GM12878 (cell line): ENCODE results near the gene POLR1D. TPM values are rescaled to one million over a fixed set of nuclear protein-coding genes. Genes with fewer than 3 reads are reported as not detected.
A peak's percentile ranks its signal among the peaks of the same experiment; 100 is the strongest.

Source experiments
- ATAC-seq: fragments of 200-7000 bp; cut with Tn5 transposase; 3 replicates; pipeline ENCODE4 v1.9.1; 2020; ENCODE audit warnings: mild to moderate bottlenecking, moderate library complexity
- BruUV-seq: library from RNA; stranded (reverse); fragments of 400-500 nt; replicated peaks from 2 replicates; lab custom pipeline; 2021; lab: Mats Ljungman, UMichigan
- CTCF ChIA-PET: fragments of 300-600 bp; sonication (Branson Sonifier 250); formaldehyde crosslinking; extraction: SDS; loops from one replicate; lab custom pipeline; 2021; ENCODE audit warnings: inconsistent platforms; lab: Yijun Ruan, JAX
- POLR2A ChIA-PET: fragments of 350-600 bp; formaldehyde crosslinking; extraction: SDS; loops from one replicate; lab custom pipeline; 2021; ENCODE audit warnings: inconsistent platforms; lab: Charles Lee
- RAD21 ChIA-PET: fragments of 300-600 bp; sonication (Branson Sonifier 250); formaldehyde crosslinking; loops from one replicate; lab custom pipeline; 2023; ENCODE audit warnings: antibody characterized with exemption; ENCODE audit not compliant: unreplicated experiment; lab: Charles Lee
- SMC1A ChIA-PET: fragments of 300-600 bp; sonication (Branson Sonifier 250); formaldehyde crosslinking; loops from one replicate; lab custom pipeline; 2023; ENCODE audit not compliant: unreplicated experiment, uncharacterized antibody; lab: Charles Lee
- DNase-seq: peaks from one replicate; pipeline ENCODE4 v3.0.0-alpha.2; 2011; ENCODE audit warnings: low read depth, low spot score
- FAIRE-seq: peaks from 3 replicates; lab custom pipeline; 2011; peaks lifted over from hg19 to GRCh38; lab: Jason Lieb, UNC
- H2AFZ ChIP-seq: 2 replicates; pipeline ENCODE4 v1.6.0; 2011; ENCODE audit warnings: low read depth, low read length, control low read depth; ENCODE audit not compliant: control insufficient read depth
- H3K27ac ChIP-seq: 2 replicates; pipeline ENCODE4 v1.5.1; 2011; ENCODE audit warnings: control low read depth; ENCODE audit not compliant: control insufficient read depth, insufficient read depth
- H3K27me3 ChIP-seq, 2 experiments: replicated peaks in 1 of 2; 2 replicates each; pipeline versions ENCODE4 v1.6.0 to v1.6.1; 2011; ENCODE audit warnings: low read length in 1 of 2; ENCODE audit not compliant: control insufficient read depth in 2 of 2, insufficient read depth in 2 of 2
- H3K36me3 ChIP-seq, 2 experiments: 2 replicates each; pipeline ENCODE4 v1.5.1; 2011; ENCODE audit warnings: low read length in 1 of 2; ENCODE audit not compliant: control insufficient read depth in 2 of 2, insufficient read depth in 2 of 2
- H3K4me1 ChIP-seq: 2 replicates; pipeline ENCODE4 v1.6.1; 2011; ENCODE audit warnings: mild to moderate bottlenecking, low read length, moderate library complexity, mixed read lengths; ENCODE audit not compliant: control insufficient read depth, insufficient read depth
- H3K4me2 ChIP-seq: 2 replicates; pipeline ENCODE4 v1.6.0; 2011; ENCODE audit warnings: control low read depth; ENCODE audit not compliant: control insufficient read depth, insufficient read depth
- H3K4me3 ChIP-seq: fragments of 200-600 bp; sonication (generic); 2 replicates; pipeline ENCODE4 v1.5.1; 2016
- H3K79me2 ChIP-seq: 2 replicates; pipeline ENCODE4 v1.6.0; 2011; ENCODE audit warnings: low read length; ENCODE audit not compliant: control insufficient read depth, insufficient read depth
- H3K9ac ChIP-seq: 2 replicates; pipeline ENCODE4 v1.8.0; 2011; ENCODE audit warnings: low read length, control low read depth, mixed read lengths; ENCODE audit not compliant: control insufficient read depth, insufficient read depth
- H3K9me3 ChIP-seq: replicated peaks from 3 replicates; pipeline ENCODE4 v1.5.1; 2011; ENCODE audit warnings: mild to moderate bottlenecking, low read length; ENCODE audit not compliant: control insufficient read depth, insufficient read depth
- H4K20me1 ChIP-seq: 2 replicates; pipeline ENCODE4 v1.6.0; 2011; ENCODE audit not compliant: control insufficient read depth, insufficient read depth
- ASH2L ChIP-seq: fragments of 300-600, 200-600 bp; sonication (generic); IDR thresholded peaks from 2 replicates; pipeline ENCODE4 v1.6.1; 2017; ENCODE audit warnings: low read depth, mild to moderate bottlenecking, borderline replicate concordance
- BCL11A ChIP-seq: IDR thresholded peaks from 2 replicates; pipeline ENCODE4 v1.6.1; 2011; ENCODE audit warnings: low read depth, low read length
- IKZF2 ChIP-seq, 2 experiments: fragments of 450-650 bp; IDR thresholded peaks; 2 replicates each; pipeline ENCODE4 v1.6.1; 2017; ENCODE audit warnings: mild to moderate bottlenecking in 2 of 2, moderate library complexity in 2 of 2
- MYB ChIP-seq: fragments of 150-350 bp; IDR thresholded peaks from 2 replicates; pipeline ENCODE4 v1.6.1; 2014; ENCODE audit warnings: mild to moderate bottlenecking, low read depth, low read length, borderline replicate concordance
- NR2C1 ChIP-seq: fragments of 450-650 bp; IDR thresholded peaks from 2 replicates; pipeline ENCODE4 v1.6.1; 2017; ENCODE audit warnings: antibody characterized with exemption, mild to moderate bottlenecking, moderate library complexity
- RUNX3 ChIP-seq: IDR thresholded peaks from 2 replicates; pipeline ENCODE4 v1.6.1; 2012; ENCODE audit warnings: low read length, inconsistent platforms
- SIX5 ChIP-seq: IDR thresholded peaks from 2 replicates; pipeline ENCODE4 v1.6.1; 2011; ENCODE audit warnings: mild to moderate bottlenecking, low read depth, low read length, moderate library complexity; ENCODE audit not compliant: severe bottlenecking
- SP1 ChIP-seq: IDR thresholded peaks from one replicate; pipeline ENCODE4 v1.6.1; 2011; ENCODE audit warnings: low read depth, low read length
- SUZ12 ChIP-seq: fragments of 200-600 bp; sonication (generic); IDR thresholded peaks from one replicate; pipeline ENCODE4 v1.6.1; 2018; ENCODE audit warnings: antibody characterized with exemption, mild to moderate bottlenecking; ENCODE audit not compliant: unreplicated experiment
- WGBS: methylation state at CpG from one replicate; pipeline ENCODE4 v1.1.6; 2016; ENCODE audit warnings: low lambda C conversion rate; ENCODE audit not compliant: insufficient replicate concordance, insufficient coverage; ENCODE audit errors: missing lambda C conversion rate; 5-methylcytosine and 5-hydroxymethylcytosine counted together
- in situ Hi-C: fragments of 300-500 bp; cut with MboI; formaldehyde crosslinking; loops from 9 replicates; pipeline ENCODE4 v1.14.3; 2018; ENCODE audit warnings: mixed read lengths
- intact Hi-C: fragments of 100-400 bp; cut with micrococcal nuclease; formaldehyde crosslinking; loops from one replicate; pipeline ENCODE4 v1.14.2; 2022; ENCODE audit not compliant: unreplicated experiment
- polyA plus RNA-seq, 11 experiments: library from polyadenylated mRNA; depleted of rRNA in 4 of 11; unstranded in 6 of 11; stranded (reverse) in 5 of 11; fragments of >200 nt; fragmentation: Nextera tagmentation in 4 of 11; fragmentation: Illumina TruSeq in 1 of 11; extraction: Ambion mirVana in 4 of 11; extraction: Trizol in 1 of 11; gene quantifications; 1 replicate in 1 of 11; 2 replicates in 10 of 11; pipeline versions ENCODE4 v1.2.1 to v1.2.3, GENCODE V29; 2011 to 2016; ENCODE audit warnings: inconsistent platforms in 2 of 11, missing spikeins in 2 of 11, low read depth in 1 of 11
- total RNA-seq, 4 experiments: library from RNA; depleted of rRNA in 3 of 4; stranded (reverse); fragments of >200 nt in 3 of 4; fragmentation: Illumina TruSeq in 1 of 4; extraction: Trizol in 1 of 4; gene quantifications; 2 replicates each; pipeline versions ENCODE4 v1.2.1 to v1.2.3, GENCODE V29; 2013 to 2021
- TF ChIP-seq, protein P1 (sequence below): fragments of 450-650 bp; IDR thresholded peaks from 2 replicates; pipeline ENCODE4 v1.6.1; 2017; ENCODE audit warnings: mild to moderate bottlenecking, moderate library complexity

Gene POLR1D
- total and polyA plus RNA-seq, 10 of the 15 experiments (the other 5 are each of a cell fraction or from before 2014, with no cell fraction given): 119 to 223 (median 160) TPM

- Histone ChIP-seq H3K27me3 (no peaks in the 10 kb centered on the region), H3K4me2 (no peak overlapping the region), H3K9me3 (no peaks in the 10 kb centered on the region), H2AFZ (no peak overlapping the region), H3K36me3 (peaks cover 0 to 12% of the 10 kb centered on the region in 2 experiments; a peak in 2 of 4 replicates), H4K20me1 (peaks cover 9% of the 10 kb centered on the region; the same call in 1 of the 2 replicates), H3K4me1 (peaks cover 4% of the 10 kb centered on the region), H3K79me2 (peaks cover 64% of the 10 kb centered on the region), H3K4me3 (no peak overlapping the region), H3K27ac (no peak overlapping the region), H3K9ac (no peak overlapping the region)
- 10% methylated on average over 3 of the region's 3 CpGs for WGBS
- intact Hi-C loops (no loop called here), in situ Hi-C loops (no loop called here)
- no TSS peak for BruUV-seq
- no peak for FAIRE-seq
- POLR2A ChIA-PET: interaction anchor here (1.3 kb wide), 1 partner anchor 22 kb away, joined by 3 read pairs; no protein-coding TSS in a partner anchor
- SMC1A ChIA-PET: interaction anchor here (2.2 kb wide), 1 partner anchor 14 kb away, joined by 4 read pairs; no protein-coding TSS in a partner anchor
- TF ChIP-seq NR2C1 (no peak), BCL11A (no peak), IKZF2 (IDR thresholded peaks at IDR 0.05) (no peak), MYB (no peak), RUNX3 (no peak)
- no peak for DNase-seq
- ATAC-seq: peak; percentile 16; the same call in 1 of the 3 replicates
- CTCF ChIA-PET: no interaction called here
- RAD21 ChIA-PET: no interaction called here
These were observed 5.7 kb downstream of the POLR1D start for GRCh38 chr13:27627380-27627779.

- Histone ChIP-seq H4K20me1 (peaks cover 9% of the 10 kb centered on the region; the same call in 1 of the 2 replicates), H3K4me3 (no peak overlapping the region), H3K36me3 (peaks cover 0 to 12% of the 10 kb centered on the region in 2 experiments; a peak in 2 of 4 replicates), H3K79me2 (peaks cover 58% of the 10 kb centered on the region), H3K4me2 (no peak overlapping the region), H2AFZ (no peak overlapping the region), H3K27ac (no peak overlapping the region), H3K9ac (no peak overlapping the region), H3K27me3 (no peaks in the 10 kb centered on the region), H3K4me1 (peaks cover under 1% of the 10 kb centered on the region), H3K9me3 (no peaks in the 10 kb centered on the region)
- FAIRE-seq (no peak), ATAC-seq (no peak), DNase-seq (no peak)
- TF ChIP-seq ASH2L (no peak), SP1 (no peak), SUZ12 (no peak), BCL11A (no peak), SIX5 (no peak)
- TF ChIP-seq, protein P1, sequence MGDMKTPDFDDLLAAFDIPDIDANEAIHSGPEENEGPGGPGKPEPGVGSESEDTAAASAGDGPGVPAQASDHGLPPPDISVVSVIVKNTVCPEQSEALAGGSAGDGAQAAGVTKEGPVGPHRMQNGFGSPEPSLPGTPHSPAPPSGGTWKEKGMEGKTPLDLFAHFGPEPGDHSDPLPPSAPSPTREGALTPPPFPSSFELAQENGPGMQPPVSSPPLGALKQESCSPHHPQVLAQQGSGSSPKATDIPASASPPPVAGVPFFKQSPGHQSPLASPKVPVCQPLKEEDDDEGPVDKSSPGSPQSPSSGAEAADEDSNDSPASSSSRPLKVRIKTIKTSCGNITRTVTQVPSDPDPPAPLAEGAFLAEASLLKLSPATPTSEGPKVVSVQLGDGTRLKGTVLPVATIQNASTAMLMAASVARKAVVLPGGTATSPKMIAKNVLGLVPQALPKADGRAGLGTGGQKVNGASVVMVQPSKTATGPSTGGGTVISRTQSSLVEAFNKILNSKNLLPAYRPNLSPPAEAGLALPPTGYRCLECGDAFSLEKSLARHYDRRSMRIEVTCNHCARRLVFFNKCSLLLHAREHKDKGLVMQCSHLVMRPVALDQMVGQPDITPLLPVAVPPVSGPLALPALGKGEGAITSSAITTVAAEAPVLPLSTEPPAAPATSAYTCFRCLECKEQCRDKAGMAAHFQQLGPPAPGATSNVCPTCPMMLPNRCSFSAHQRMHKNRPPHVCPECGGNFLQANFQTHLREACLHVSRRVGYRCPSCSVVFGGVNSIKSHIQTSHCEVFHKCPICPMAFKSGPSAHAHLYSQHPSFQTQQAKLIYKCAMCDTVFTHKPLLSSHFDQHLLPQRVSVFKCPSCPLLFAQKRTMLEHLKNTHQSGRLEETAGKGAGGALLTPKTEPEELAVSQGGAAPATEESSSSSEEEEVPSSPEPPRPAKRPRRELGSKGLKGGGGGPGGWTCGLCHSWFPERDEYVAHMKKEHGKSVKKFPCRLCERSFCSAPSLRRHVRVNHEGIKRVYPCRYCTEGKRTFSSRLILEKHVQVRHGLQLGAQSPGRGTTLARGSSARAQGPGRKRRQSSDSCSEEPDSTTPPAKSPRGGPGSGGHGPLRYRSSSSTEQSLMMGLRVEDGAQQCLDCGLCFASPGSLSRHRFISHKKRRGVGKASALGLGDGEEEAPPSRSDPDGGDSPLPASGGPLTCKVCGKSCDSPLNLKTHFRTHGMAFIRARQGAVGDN: no peak
- ChIA-PET SMC1A (interaction anchor here (0.7 to 2.2 kb wide), 3 partner anchors 8 to 21 kb away, joined by 3 to 4 read pairs (median 3); partner anchors contain the start of gene LNX2), POLR2A (no interaction called here), RAD21 (no interaction called here), CTCF (interaction anchor here (1.6 kb wide), 1 partner anchor 11 kb away, joined by 5 read pairs; no protein-coding TSS in a partner anchor)
- 86% methylated on average over 4 of the region's 4 CpGs for WGBS
- no TSS peak for BruUV-seq
- in situ Hi-C loops (no loop called here), intact Hi-C loops (no loop called here)
These were observed 6.4 kb downstream of the POLR1D start for GRCh38 chr13:27628081-27628480.
